Inflammatory macrophage treated with lipopolysaccharide for 4 hours (primary cell): ENCODE data around the gene PCDHB14.
"Not testable (repeated sequence)": the region's sequence is repeated elsewhere in the genome, so short reads cannot be mapped to it uniquely, and the experiment has no call there.

Source experiments
- DNase-seq: peaks from one replicate; pipeline ENCODE4 v3.0.0-alpha.2; 2020

Gene PCDHB14

DNA sequence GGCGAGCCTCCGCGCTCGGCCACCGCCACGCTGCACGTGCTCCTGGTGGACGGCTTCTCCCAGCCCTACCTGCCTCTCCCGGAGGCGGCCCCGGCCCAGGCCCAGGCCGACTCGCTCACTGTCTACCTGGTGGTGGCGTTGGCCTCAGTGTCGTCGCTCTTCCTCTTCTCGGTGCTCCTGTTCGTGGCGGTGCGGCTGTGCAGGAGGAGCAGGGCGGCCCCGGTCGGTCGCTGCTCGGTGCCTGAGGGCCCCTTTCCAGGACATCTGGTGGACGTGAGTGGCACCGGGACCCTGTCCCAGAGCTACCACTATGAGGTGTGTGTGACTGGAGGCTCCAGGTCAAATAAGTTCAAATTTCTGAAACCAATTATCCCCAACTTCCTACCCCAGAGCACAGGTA is 12.3 kb upstream of the PCDHB14 start:
- DNase-seq: not testable (repeated sequence)

DNA sequence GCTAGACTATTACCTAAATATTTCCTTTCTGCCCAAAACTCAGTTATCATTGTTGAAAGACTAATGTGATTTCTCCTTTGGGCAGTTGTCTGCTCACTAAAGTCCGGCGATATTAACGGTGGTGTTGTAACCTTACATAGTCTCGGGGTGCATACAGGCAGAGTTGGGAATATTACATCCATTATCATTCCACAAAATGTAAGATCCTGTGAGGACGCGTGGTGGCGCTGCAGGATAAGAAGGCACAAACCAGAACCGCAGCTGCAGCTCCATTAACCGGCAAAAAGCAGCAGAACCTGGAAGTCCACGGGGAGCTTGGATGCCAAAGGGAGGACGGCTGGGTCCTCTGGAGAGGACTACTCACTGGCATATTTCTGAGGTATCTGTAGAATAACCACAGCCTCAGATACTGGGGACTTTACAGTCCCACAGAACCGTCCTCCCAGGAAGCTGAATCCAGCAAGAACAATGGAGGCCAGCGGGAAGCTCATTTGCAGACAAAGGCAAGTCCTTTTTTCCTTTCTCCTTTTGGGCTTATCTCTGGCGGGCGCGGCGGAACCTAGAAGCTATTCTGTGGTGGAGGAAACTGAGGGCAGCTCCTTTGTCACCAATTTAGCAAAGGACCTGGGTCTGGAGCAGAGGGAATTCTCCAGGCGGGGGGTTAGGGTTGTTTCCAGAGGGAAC is 9.3 kb upstream of the PCDHB14 start, which contains the start of gene PCDHB13:
Gene PCDHB13, plus strand, starts transcription at position 264 of the 684 bp plus-strand sequence. Its CDS starts 205 bp downstream, at position 469.
- DNase-seq: not testable (repeated sequence)

DNA sequence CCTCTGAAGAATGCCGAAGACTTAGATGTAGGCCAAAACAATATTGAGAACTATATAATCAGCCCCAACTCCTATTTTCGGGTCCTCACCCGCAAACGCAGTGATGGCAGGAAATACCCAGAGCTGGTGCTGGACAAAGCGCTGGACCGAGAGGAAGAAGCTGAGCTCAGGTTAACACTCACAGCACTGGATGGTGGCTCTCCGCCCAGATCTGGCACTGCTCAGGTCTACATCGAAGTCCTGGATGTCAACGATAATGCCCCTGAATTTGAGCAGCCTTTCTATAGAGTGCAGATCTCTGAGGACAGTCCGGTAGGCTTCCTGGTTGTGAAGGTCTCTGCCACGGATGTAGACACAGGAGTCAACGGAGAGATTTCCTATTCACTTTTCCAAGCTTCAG is 8.6 kb upstream of the PCDHB14 start:
- not testable (repeated sequence) for DNase-seq

DNA sequence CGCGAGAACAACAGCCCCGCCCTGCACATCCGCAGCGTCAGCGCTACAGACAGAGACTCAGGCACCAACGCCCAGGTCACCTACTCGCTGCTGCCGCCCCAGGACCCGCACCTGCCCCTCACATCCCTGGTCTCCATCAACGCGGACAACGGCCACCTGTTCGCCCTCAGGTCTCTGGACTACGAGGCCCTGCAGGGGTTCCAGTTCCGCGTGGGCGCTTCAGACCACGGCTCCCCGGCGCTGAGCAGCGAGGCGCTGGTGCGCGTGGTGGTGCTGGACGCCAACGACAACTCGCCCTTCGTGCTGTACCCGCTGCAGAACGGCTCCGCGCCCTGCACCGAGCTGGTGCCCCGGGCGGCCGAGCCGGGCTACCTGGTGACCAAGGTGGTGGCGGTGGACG is 7.6 kb upstream of the PCDHB14 start:
- not testable (repeated sequence) for DNase-seq

DNA sequence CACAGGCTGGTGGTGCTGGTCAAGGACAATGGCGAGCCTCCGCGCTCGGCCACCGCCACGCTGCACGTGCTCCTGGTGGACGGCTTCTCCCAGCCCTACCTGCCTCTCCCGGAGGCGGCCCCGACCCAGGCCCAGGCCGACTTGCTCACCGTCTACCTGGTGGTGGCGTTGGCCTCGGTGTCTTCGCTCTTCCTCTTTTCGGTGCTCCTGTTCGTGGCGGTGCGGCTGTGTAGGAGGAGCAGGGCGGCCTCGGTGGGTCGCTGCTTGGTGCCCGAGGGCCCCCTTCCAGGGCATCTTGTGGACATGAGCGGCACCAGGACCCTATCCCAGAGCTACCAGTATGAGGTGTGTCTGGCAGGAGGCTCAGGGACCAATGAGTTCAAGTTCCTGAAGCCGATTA is 7.1 kb upstream of the PCDHB14 start:
- not testable (repeated sequence) for DNase-seq

DNA sequence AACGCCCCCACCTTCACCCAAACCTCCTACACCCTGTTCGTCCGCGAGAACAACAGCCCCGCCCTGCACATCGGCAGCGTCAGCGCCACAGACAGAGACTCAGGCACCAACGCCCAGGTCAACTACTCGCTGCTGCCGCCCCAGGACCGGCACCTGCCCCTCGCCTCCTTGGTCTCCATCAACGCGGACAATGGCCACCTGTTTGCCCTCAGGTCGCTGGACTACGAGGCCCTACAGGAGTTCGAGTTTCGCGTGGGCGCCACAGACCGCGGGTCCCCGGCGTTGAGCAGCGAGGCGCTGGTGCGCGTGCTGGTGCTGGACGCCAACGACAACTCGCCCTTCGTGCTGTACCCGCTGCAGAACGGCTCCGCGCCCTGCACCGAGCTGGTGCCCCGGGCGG is 1.7 kb downstream of the PCDHB14 start:
- DNase-seq: not testable (repeated sequence)

DNA sequence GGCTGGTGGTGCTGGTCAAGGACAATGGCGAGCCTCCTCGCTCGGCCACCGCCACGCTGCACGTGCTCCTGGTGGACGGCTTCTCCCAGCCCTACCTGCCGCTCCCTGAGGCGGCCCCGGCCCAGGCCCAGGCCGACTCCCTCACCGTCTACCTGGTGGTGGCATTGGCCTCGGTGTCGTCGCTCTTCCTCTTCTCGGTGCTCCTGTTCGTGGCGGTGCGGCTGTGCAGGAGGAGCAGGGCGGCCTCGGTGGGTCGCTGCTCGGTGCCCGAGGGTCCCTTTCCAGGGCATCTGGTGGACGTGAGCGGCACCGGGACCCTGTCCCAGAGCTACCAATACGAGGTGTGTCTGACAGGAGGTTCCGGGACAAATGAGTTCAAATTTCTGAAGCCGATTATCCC is 2.3 kb downstream of the PCDHB14 start:
- DNase-seq: not testable (repeated sequence)

DNA sequence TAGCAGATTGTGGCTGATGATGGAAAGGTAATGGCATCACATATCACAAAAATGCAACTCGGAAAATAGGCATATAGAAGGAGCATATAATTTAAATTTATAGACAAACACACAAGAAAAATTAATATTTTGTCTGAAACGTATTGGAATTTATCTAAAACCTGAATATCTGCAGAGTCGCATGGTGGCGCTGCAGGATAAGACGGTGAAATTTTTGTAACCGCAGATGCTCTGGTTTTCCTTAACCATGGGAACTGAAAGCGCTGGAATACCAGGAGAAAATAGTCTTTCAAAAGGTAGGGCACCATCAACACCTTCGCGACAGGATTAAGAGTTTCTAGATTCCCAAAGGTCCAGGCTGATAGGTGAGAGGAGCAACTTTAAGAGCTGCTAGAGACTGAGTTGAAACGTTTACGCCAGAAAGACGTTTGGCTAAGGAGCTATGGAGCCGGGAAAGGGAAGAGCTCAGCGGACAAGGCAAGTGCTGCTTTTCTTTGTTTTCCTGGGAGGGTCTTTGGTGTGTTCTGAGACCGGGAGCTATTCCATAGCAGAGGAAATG is 11.0 kb downstream of the PCDHB14 start:
- no peak for DNase-seq

DNA sequence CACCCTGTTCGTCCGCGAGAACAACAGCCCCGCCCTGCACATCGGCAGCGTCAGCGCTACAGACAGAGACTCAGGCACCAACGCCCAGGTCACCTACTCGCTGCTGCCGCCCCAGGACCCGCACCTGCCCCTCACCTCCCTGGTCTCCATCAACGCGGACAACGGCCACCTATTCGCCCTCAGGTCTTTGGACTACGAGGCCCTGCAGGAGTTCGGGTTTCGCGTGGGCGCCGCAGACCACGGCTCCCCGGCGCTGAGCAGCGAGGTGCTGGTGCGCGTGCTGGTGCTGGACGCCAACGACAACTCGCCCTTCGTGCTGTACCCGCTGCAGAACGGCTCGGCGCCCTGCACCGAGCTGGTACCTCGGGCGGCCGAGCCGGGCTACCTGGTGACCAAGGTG is 12.8 kb downstream of the PCDHB14 start:
- DNase-seq: not testable (repeated sequence)

DNA sequence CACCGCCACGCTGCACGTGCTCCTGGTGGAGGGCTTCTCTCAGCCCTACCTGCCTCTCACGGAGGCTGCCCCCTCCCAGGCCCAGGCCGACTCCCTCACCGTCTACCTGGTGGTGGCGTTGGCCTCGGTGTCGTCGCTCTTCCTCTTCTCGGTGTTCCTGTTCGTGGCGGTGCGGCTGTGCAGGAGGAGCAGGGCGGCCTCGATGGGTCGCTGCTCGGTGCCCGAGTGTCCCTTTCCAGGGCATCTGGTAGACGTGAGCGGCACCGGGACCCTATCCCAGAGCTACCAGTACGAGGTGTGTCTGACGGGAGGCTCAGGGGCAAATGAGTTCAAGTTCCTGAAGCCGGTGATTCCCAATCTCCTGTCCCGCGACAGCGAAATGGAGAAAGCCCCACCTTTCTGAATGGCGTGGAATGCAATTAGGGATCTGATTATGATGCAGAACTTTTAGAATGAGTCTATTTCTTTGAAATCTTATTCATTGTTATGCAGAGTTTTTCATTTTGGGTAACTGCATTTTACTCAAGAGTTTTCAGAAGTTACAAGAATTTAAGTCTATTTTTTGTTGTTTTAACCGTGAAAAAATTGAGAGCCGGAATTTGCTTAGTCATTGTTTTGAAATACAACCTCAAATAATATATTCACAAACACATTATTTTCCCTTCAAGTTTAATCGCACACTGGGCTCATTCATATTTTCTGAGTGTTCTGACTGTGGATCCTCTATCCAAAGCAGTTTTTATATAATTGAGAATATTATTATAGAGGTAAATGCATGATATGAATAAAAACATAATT is 13.6 kb downstream of the PCDHB14 start:
- no peak for DNase-seq

DNA sequence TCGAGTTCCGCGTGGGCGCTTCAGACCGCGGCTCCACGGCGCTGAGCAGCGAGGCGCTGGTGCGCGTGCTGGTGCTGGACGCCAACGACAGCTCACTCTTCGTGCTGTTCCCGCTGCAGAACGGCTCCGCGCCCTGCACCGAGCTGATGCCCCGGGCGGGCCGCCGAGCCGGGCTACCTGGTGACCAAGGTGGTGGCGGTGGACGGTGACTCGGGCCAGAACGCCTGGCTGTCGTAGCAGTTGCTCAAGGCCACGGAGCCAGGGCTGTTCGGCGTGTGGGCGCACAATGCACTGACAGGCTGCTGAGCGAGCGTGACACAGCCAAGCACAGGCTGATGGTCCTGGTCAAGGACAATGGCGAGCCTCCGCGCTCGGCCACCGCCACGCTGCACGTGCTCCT is 18.4 kb downstream of the PCDHB14 start:
- no peak for DNase-seq

DNA sequence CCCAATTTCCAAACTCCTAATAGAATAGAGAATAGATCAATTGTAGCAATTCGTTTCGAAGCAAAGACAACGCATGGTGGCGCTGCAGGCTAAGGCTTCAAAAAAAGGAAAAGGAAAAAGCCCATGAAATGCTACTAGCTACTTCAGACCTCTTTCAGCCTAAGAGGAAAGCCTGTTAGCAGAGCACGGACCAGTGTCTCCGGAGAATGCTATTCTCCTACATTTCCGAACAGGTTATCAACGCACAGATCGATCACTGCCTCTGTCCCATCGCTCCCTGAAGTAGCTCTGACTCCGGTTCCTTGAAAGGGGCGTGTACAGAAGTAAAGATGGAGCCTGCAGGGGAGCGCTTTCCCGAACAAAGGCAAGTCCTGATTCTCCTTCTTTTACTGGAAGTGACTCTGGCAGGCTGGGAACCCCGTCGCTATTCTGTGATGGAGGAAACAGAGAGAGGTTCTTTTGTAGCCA is 22.1 kb downstream of the PCDHB14 start, which contains the start of gene PCDHB15:
Gene PCDHB15, plus strand, starts transcription at position 146 of the 468 bp plus-strand sequence. Its CDS starts 184 bp downstream, at position 330.
- no peak for DNase-seq

DNA sequence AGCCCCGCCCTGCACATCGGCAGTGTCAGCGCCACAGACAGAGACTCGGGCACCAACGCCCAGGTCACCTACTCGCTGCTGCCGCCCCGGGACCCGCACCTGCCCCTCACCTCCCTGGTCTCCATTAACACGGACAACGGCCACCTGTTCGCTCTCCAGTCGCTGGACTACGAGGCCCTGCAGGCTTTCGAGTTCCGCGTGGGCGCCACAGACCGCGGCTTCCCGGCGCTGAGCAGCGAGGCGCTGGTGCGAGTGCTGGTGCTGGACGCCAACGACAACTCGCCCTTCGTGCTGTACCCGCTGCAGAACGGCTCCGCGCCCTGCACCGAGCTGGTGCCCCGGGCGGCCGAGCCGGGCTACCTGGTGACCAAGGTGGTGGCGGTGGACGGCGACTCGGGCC is 23.8 kb downstream of the PCDHB14 start:
- not testable (repeated sequence) for DNase-seq

DNA sequence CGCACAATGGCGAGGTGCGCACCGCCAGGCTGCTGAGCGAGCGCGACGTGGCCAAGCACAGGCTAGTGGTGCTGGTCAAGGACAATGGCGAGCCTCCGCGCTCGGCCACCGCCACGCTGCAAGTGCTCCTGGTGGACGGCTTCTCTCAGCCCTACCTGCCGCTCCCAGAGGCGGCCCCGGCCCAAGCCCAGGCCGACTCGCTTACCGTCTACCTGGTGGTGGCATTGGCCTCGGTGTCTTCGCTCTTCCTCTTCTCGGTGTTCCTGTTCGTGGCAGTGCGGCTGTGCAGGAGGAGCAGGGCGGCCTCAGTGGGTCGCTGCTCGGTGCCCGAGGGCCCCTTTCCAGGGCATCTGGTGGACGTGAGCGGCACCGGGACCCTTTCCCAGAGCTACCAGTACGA is 24.3 kb downstream of the PCDHB14 start:
- DNase-seq: not testable (repeated sequence)

DNA sequence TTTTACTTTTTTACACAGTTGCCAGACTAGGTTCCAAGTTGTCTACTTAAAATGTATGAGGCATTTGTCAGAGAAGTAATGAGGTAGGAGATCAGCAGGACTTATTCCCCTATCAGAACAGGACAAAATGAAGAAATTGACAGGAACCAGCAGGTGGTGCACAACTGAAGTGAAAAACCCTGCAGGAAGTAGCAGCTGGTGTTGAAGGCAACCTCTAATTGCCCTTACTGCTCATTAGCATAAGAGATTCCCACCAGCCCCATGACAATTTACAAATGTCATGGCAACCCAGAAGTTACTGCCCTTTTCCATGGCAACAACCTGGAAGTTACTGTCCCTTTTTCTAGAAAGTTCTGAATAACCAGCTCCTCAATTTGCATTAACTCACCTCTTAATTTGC is 27.4 kb downstream of the PCDHB14 start:
- DNase-seq: no peak

DNA sequence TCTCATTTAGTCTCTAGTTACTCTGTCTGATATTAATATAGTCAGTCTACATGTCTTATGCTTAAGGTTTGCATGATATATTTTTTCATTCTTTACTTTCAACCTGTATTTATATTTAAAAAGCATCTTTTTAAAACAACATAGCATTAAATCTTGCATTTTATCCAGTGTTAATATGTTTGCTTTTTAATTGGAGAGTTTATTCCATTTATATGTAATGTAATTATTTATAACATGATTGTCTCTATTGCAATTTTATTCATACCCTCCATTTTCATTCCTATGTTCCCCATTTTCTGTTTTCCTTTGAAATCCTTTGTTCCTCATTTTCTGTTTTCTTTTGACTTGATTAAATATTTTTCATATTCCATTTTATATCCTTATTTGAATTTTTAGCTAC is 35.3 kb downstream of the PCDHB14 start:
- DNase-seq: no peak

DNA sequence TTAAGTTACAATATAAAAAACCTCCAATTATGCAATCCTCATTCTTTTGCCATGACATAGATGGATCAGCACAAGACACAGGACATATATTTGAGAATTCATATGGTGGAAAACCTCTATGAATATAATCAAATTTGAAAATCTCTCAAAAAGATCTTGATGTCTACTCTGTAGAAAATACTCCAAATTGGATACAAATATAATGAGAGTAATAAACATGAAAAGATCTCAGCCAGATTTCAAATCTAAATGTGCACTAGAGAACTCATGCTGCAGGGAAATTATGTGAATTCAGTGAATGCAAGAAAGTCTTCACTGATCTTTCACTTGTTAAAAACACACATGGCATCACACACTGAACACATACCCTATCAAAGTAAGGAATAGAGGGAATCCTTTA is 35.8 kb downstream of the PCDHB14 start:
- no peak for DNase-seq

DNA sequence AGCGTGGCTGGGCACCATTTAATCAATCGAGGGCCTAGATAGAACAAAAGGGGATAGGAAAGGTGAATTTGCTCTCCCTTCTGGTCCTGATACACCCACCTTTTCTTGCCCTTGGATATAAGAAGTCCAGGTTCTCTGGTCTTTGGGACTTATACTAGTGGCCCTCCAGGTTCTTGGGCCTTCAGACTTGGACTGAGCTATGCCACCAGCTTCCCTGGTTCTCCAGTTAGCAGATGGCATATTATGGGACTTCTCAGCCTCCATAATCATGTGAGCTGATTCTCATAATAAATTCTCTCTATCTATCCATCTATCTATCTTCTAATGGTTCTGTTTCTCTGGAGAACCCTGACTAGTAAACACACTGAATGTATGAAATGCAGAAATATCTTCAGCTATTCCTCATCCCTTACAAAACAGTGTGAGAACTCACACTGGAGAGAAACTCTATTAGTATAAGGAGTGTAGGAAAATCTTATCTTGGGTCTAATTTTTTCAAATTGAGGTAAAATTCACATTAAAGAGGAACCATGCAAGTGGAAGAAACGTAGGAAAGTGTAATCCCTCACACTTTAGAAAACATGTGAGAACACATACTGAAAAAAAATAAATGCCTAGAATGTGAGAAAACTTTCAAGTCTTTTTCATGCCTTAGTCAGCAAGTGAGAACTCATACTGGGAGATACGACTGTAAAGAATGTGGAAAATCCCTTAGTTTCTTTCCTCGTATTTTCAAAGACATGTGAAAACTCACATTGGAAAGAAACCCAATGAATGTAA is 37.5 kb downstream of the PCDHB14 start:
- no peak for DNase-seq

DNA sequence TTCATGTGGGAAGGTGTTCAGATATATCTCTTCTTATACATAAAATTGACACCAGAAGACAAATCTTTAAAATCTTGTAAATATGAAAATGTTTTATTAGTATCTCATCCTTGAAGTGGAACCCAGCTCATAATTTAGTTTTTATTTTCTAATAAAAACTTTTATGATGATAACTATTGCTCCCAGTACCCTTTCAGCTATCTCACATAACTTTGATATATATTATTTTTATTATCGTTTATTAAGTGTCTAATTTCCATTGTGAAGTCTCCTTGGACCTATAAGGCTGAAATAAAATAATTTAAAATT is 38.0 kb downstream of the PCDHB14 start:
- no peak for DNase-seq

DNA sequence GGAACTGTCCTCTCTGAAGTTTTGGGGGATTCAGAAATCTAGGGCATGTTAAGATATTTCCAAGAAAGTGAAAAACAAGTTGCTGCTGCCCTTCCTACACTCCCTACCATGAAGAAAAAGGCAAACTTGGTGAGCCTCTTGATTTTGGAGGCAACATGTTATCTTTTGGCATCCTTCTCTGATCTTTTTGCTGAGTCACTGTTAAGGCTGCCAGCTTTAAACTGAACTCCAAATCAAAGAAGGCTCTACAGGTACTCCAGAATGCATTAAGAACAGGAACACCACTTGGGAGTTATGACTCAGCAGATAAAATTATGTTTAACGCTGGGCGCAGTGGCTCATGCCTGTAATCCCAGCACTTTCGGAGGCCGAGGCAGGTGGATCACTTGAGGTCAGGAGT is 46.1 kb downstream of the PCDHB14 start:
- DNase-seq: no peak

DNA sequence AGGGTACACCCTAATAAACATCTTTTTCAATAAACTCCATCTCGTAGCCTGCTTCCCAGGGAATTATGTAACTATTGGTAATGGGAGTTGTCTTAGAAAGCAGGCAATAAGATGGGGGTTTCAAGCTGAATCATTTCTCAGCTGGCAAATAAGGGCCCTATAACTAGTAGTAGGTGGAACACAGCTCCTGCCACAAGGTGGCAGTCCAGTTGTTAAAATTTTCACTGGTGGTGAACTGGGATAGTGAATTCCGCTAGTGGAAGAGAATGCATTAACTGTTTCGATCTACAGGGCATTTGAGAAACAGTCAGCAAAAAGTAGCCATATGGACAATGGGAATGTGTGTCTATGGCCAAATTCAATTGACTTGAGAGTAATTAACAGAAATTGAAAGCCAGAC is 49.8 kb downstream of the PCDHB14 start:
- no peak for DNase-seq
